HG02763 (cell line): Measurements from ENCODE around the gene CLCN3.
"Not testable (repeated sequence)": the region's sequence is repeated elsewhere in the genome, so short reads cannot be mapped to it uniquely, and the experiment has no call there.

Experiments used
- ATAC-seq: cut with Tn5 transposase; IDR thresholded peaks from one replicate; pipeline ENCODE4 v1.9.1; 2021; ENCODE audit warnings: mild to moderate bottlenecking, moderate library complexity; ENCODE audit not compliant: unreplicated experiment

The CLCN3 gene

DNA sequence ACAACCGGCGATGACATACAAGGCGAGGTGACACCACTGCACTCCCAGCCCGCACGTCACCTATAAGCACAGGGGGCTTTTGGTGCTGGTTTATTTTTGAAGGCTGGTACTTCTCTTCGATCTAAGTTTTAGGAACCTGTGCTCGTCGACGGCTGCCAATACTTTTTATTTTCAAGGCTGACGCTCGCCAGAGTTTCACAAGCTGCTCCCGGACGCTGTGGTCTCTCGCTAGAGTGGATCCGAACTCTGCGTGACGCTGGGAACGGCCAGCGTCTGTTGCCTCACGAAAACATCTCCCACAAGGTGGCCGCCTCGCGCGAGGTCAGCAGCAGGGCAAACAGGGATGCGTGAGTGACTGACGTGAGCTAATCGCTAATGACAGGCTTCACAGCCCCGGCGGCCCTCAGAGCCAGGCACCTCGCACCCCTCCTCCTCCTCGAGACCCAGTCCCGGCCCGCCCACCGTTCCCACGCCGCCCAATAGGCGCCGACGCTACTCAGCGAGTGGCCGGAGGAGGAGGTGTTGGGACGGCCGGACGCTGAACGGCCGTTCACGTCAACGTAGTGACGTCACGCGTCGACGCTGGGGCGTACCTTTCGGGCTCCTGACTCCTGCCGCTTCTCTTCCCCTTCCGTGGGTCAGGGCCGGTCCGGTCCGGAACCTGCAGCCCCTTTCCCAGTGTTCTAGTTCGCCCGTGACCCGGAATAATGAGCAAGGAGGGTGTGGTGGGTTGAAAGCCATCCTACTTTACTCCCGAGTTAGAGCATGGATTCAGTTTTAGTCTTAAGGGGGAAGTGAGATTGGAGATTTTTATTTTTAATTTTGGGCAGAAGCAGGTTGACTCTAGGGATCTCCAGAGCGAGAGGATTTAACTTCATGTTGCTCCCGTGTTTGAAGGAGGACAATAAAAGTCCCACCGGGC lies at the start of gene CLCN3:
CLCN3 (plus strand) TSS at position 621 of the 922 bp plus-strand sequence. CDS start 15,351 bp downstream, outside the sequence.
- ATAC-seq = peak; percentile 95

DNA sequence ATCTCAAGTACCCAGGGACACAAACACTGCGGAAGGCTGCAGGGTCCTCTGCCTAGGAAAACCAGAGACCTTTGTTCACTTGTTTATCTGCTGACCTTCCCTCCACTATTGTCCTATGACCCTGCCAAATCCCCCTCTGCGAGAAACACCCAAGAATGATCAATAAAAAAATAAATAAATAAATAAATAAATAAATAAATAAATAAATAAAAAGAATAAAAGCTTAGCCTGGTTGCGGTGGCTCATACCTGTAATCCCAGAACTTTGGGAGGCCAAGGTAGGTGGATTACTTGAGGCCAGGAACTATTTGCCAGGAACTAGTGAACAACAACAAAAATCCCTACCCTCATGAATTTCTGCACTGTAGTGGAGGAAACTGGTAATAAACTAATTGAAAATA lies 49.4 kb upstream of the CLCN3 start:
- ATAC-seq = not testable (repeated sequence)

DNA sequence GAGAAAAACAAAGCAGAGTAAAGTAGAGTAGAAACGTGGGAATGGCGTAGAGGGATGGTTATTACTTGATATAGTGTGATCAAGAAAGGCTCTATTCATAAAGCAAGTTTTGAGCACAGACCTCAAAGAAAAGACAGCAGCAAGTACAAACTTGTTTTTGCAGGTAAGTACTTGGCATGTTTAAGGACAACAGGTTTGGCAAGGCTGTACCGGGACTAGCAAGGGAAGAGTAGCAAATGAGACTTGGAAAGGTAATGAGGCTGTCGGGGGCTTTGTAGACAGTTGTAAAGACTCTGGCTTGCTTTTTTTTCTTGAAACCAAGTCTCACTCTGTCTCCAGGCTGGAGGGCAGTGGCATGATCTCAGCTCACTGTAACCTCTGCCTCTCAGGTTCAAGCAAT lies 48.9 kb upstream of the CLCN3 start:
- ATAC-seq = no peak

DNA sequence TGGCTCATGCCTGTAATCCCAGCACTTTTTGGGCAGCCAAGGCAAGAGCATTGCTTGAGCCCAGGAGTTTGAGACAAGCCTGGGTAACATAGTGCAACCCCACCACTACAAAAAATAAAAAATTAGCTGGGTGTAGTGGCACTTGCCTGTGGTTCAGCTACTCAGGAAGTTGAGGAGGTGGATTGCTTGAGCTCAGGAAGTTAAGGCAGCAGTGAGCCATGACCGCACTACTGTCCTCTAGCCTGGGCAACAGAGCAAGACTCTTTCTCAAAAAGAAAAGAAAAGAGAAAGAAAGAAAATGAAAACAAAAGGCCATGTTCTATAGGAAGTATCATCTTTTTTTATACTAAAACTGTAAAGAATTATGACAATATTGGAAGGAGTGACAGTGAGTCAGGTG lies 46.5 kb upstream of the CLCN3 start:
- no peak for ATAC-seq

DNA sequence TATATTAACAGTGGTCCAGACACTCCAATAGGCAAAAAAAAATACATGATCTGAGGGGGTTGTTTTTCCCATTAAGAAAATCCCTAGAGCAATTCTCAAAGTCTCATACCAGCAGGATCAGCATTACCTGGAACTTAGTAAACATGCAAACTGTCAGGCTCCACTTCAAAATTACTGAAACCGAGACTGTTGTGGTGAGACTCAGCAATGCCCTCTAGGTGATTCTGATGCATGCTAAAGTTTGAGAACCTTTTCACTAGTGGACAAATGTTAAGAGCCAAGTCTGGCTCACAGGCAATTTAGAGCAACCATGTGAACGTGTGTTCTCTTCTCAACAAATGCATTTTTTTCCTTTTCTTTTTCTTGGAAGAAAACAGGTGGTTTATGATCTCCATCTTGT lies 38.2 kb upstream of the CLCN3 start:
- peak; percentile 88 for ATAC-seq

DNA sequence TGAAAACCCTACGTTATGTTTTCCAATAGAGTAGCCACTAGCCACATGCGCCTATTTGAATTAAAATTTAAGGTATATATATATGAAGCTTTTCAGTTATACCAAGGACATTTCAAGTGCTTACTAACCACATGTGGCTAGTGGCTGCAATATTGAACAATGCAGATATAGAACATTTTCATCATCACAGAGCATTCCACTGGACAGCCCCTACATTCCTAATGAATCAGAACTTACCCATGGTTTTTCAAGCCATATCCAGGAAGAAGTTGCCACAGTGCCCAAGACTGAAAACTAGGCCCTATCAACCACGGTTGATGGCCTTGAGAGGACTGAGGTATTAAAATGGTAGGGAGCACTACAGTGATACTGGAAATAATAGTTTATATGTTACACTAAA lies 37.7 kb upstream of the CLCN3 start:
- no peak for ATAC-seq

DNA sequence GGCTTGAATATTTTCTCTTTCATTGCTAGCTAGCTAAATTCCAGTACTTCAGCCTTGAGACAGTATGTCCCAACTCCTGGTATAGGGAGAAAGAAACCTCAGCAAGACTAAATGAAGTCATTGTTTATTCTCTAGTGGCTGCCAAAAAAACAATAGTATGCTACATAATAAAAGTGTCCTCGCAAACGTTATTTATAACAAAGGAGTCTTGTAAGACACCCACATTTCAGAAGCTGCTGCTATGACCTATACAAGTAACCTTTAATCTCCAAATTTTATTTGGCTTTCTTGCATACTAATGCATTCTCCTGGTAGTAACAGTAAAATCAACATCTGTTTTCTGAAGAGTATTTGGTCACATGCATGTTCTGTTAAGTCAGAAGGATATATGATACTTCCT lies 36.8 kb upstream of the CLCN3 start:
- no peak for ATAC-seq

DNA sequence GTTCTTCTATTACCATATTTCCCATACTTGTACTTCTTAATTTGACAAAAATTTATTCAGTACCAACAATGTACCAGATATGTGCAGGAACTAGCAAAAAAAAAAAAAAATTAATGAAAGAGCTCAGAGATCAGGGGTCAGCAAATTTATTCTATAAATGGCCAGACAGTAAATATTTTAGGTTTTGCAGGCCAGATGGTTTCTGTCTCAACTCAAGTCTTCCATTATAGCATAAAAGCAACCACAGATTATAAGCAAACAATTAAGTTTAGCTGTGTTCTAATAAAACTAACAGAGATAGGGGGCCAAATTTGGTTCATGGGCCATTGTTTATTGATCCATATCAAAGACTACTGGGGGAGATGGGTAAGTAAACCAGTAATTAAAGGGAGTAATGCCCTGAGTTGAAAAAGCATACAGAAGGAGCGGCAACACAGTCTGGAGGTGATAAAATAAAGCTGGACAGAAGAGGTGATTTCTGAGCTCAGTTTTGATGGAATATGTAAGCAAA lies 27.3 kb upstream of the CLCN3 start:
- no peak for ATAC-seq

DNA sequence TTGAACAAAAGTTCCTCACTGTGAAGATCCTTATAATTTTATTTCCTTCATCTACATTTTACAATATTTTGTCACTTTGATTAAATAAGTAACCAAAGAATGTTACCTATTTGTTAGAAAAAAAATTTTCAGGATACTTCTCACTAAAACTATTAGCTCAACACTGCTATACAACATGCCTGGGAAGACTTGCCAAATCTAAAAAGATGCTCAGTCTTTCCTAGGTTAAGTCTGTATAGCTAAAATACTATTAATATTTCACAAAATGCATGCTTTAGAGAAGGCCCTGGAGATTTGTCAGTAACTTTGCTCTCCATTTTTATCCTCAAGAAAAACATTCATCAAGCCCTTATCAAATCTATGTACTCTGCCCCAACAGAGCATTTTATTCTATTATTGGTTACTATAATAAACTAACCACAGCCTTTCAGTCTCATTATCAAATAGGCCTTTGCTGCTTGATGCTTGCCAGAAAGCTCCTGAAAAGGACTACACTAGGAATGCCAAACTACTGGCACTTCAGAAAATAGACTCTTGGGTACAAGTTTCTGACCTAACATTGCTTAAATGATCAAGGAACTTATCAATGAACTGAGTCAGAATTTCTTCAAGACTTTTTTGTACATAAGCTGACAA lies 25.7 kb upstream of the CLCN3 start:
- ATAC-seq = no peak

DNA sequence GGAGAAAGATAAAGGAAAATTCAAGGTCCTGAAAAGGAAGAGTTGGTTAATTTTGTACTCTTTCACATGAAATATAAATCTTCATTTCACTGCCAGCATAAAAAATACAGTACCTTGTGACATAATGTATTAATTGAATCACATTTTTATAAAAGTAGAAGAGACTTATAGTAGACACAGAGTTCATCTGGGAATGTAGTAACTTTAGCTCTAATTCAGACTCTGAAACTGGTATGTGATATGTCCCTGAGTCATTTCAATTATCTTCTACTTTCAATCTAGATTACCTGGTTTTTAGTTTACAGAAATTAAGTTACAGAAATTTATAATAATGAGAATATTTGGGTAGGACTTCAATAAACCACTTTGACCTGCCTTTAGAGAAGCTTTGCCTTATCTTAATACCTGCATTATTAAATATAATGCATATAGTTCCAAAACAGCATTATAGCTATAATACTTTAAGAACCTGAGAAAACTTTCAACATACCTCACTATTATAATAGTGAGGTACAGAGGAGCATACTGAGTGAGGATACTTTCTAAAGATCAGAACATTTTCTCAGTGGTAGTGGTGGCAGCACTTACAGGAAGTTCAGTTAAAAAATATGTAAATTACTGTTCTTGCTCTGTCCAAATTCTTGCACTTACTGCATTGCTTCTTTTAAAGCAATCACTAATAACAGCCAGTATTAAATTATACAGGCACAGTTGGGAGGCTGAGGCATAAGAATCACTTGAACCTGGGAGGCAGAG lies 19.2 kb upstream of the CLCN3 start:
- ATAC-seq = no peak

DNA sequence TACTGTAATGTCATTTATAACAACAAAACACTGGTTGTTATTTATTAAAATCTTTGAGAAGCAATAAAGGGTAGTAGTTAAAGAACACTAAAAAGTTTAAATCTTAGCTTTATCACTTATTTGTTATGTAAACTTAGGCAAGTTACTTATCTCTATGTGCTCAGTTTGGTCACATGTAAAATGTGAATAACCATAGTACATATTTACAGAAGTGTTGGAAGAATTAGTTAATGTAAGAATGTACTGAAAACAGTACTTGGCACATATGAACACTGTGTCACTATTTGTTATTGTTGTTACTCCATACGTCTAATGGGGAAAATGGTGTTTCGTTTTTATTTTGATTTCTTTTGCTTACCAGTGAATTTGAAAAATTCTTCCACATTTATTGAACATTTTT lies 17.1 kb upstream of the CLCN3 start:
- ATAC-seq = no peak

DNA sequence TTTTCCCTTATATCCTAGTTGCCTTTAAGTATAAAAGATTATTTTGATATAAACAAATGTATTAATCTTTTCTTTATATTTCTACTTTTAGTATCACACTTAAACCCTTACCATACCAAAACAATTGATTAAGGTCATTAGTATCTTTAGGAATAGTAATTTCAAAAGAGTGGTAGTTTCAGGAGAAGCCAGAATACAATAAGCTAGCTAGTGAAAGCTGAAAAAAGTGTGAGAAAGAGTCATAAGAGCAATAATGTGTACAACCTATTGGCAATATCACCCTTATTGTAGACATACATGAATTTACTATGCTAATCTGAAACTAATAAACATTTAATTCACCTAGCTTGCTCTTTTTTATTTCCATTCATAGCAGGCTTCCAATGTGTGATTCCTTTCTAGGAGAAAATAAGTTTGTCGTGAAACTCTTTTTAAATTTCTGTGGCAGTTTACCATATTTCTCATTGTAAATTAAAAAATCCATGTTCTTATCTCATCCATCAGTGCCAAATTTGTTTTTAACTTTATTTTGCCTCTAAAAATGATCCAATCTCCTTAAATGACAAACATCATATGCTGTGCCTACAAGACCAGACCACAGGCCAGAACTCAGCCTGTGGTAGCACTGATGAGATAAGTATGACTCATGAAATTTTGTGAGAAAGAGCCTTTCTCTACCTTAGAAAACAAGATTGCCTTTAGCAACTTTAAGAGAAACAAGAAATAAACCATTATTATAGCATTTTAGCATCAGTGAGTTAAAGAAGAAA lies 16.1 kb upstream of the CLCN3 start:
- ATAC-seq = no peak

DNA sequence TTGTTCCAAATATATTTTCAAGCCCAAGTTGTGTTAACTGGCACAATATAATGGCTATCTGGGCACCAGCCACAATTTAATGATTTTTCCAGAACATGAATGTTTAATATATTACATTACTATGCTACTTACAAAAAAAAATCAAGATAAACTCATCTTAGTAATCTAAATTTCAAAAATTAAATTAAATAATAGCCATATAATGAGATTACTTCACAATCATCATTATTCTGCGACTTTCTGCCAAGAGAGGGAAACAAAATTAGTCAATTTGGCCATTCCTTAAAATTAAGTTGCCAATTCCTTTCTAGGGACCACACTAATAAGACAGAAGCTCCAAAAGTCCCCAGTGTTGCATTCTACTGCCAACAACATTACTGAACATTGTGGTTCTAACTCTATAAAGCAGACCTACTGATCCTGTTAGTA lies 15.5 kb upstream of the CLCN3 start:
- ATAC-seq = no peak

DNA sequence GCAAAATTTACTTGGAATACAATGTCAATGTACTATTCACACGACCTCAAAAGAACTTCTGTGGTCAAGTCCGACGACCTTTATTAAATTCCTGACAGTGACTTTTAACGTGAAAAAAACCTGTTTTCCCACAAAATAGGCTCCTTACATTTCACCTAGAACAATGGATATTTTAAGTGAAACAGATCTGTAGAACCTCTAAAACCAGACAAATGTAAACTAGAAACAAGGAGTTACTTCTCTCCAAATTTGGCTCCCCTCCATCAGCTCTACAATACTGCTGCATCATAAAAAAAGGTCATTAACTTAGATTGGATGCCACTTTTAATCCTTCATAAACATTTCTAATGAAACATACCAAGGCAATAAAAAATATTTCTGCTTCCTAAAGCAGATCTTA lies 9.2 kb upstream of the CLCN3 start:
- ATAC-seq = no peak

DNA sequence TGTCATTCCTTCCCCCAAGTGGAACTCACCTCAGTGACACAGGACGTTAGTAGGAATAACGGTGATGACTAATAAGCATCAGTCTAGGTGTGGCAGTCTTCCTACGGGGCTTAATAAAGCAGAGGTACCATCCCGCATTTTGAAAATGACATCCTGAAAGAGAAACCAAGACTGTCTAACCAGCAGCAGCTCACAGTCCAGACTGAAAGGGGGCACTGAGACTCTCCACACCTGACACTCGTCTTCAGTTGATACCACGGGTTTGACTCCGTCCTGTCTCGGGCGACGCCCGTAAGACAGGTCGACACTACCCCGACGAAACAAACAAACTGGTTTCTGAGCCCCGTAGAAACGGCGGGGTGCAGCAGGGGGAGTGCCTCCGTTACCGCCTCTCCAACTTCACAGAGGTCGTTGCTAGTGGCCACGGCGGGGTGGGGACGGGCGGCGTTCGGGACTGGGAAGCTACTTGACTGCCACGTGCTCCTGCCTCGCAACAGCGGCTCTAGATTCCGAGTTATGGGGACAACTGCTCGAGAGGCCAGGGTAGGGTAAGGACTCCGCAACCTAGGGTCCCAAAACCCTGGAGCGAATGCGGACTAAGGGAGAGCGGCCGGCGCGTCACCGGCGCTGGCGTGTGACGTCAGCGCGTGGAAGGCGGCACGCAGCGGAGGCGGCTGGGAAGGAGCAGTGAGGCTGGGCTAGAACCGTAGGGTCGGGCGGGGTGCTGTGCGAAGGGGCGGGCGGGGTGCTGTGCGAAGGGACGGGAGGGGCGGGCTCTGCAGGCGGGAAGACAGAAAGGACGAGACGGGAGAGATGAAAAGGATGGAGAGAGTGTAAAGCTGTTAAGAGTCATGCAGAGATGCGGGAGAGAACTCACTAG lies 8.1 kb upstream of the CLCN3 start, which contains the start of gene NEK1:
NEK1 (minus strand) TSS at position 593 of the 880 bp plus-strand sequence. CDS start 9,953 bp downstream, outside the sequence.
- peak; percentile 95 for ATAC-seq

DNA sequence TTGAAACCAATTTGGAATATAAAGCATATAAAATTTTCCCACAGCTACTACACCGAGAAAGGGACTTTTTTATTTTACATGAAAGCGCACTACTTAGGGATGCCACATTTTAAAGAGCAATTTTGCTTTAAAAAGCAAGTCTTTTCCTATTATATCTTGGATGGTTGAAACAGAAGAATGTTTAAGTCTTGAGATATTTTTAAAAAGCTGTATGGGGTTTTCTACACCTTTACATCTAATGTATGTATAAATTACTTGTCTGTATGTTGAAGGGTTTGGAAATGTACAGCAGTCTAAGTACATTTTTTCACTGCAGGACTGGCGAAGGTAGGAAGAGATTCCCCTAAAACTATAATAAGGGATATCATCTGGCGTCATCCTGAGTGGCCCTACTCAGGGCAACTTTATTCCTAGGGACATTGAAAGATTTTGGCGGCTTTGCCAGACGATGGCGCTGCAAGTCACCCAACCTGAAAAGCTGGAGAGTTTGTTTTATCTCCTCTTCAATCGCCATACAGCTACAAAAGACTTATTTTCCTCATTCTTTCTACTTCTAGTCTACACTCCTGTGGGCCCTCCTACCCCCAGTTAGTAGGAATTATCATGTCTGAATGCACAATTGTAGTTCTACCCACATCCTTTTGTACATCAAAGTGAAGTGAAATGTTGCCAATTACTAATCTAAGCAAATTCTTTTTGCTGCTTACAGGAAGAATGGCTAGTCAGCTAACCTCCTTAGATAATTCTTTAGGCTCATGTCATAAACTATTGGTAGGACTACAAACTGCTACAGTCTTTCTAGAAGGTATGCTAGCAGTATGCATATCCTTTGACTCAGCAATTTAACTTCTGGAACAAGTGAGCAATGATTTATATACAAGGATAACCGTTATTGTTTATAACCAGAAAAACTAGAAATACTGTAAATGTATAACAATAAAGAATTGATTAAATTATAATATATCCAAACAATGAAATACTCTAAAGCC lies 7.2 kb upstream of the CLCN3 start:
- ATAC-seq = peak; percentile 31

DNA sequence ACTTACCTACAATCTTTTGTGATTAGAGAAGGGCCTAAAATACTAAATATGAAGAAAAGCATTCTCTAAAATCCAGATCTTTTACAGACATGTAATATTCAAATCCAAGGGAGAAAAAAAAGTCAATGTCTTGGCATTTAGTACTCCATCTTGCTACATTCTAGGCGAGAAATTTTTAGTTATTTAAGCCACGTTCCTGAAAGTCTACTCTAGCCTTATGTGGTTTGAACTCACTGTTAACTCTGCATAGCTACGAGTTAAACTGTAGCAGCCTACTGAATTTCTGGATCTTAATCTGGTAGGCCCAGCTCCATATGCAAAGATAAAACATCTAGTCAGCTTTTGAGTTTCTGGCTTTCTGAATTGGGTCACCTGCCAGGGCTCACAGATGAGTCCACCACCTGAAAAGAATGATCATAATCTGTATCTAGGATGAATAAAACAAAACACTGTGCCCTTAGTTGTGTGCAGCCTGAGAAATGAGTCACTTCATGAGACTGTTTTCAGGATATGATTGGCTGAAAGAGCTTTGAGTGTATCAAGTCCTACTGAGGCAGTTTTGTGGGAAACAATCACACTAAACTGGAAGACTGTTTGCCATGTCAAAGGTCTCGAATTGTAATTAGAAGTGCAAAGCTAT lies 4.8 kb upstream of the CLCN3 start:
- ATAC-seq = no peak

DNA sequence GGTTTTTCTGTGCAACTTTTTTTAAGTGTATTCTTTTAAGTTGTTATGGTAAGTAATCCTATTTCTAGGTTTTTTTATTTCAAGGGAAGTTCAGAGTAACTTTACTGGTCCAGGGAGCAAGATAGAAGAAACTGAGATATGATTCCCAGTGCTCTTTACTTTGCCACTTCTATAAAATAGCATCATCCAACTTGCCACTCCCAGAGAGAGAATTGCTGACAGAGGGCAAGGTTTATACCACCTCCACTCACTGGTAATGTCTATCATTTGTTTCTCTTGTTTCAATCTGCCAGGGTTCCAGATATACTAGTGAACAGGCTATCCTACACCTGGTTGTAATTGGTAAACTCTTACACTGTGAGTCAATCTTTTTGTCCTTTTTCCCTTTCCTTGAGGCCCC lies 3.5 kb upstream of the CLCN3 start:
- ATAC-seq = no peak
